Mammary epithelial cell (primary cell): ENCODE data around the gene OLFM1.

Experiments
- CTCF ChIP-seq, 2 donors: IDR thresholded peaks in 1 of 2; conservative IDR thresholded peaks in 1 of 2; 2 replicates each; pipeline ENCODE4 v1.5.1; 2011 to 2012; ENCODE audit warnings: inconsistent platforms in 2 of 2, low read length in 2 of 2, mild to moderate bottlenecking in 2 of 2, control low read depth in 1 of 2, low read depth in 1 of 2; ENCODE audit not compliant: insufficient read depth in 1 of 2; ENCODE audit errors: extremely low read depth in 1 of 2
- EZH2 ChIP-seq: IDR thresholded peaks from 2 replicates; pipeline ENCODE4 v1.6.1; 2012; ENCODE audit warnings: low read length, inconsistent platforms, borderline replicate concordance

GRCh38 chr9:135038331-135038730 lies 49.1 kb upstream of the OLFM1 start:
- no peak for TF ChIP-seq CTCF (conservative IDR thresholded peaks at IDR 0.05 in 1 of 2, IDR thresholded peaks at IDR 0.05 in 1 of 2; ENCODE audit: extremely low read depth in 1 of 2, insufficient read depth in 1 of 2, low read depth in 1 of 2, low read length in 2 of 2)
- no peak for TF ChIP-seq EZH2
